Adrenal gland (tissue), 5 donors: Measurements from ENCODE around the gene MAD1L1.

Source experiments
- POLR2A ChIP-seq, 2 donors: fragments of 450-650 bp; IDR thresholded peaks; one replicate each; pipeline ENCODE4 v1.6.1; 2017; ENCODE audit warnings: antibody characterized with exemption in 2 of 2, mild to moderate bottlenecking in 2 of 2, moderate library complexity in 1 of 2
- TF ChIP-seq, protein P1 (sequence below), 6 experiments: fragments of 450-650 bp in 4 of 6; fragments of 200-600 bp in 2 of 6; sonication (generic) in 1 of 6; IDR thresholded peaks; 1 replicate in 5 of 6; 2 replicates in 1 of 6; pipeline versions ENCODE4 v1.5.1 to v1.8.0; 2016 to 2021; ENCODE audit warnings: antibody characterized with exemption in 6 of 6, mild to moderate bottlenecking in 2 of 6, moderate library complexity in 1 of 6
- donor health status: DM: no; HTN: no; CAD: no.

DNA sequence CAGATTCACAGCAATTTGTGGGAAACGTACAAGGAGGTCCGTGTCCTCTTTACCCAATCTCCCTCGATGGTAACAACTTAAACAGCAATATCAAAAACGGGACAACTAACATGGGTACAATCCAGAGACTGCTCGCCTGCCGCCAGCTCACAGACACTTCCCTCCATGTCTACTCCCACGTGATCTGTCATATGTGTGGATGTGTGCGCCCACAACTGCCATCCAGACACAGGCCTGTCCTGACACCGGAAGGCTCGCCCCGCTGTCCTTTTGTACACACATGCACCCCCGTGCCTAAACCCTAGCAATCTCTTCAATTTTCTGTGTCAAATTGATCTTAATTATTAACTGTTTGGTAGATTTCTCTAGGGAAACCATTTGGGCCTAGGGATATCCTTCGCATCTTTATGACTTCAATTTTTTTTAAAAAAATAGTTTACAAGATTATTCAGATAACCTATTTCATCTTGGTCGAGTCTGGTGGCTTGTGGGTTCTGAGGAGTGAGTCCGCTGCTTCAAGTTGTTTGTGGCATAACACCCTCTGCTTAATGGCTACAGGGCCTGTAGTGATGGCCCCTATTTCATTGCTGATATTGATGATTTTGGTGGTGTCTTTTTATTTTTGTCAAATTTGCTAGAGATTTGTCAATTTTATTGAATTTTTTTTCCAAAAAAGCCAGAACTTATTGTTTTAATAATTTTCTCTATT, 260.6 kb downstream of the MAD1L1 start:
- TF ChIP-seq POLR2A (IDR thresholded peaks at IDR 0.05): no peak
- TF ChIP-seq, protein P1, sequence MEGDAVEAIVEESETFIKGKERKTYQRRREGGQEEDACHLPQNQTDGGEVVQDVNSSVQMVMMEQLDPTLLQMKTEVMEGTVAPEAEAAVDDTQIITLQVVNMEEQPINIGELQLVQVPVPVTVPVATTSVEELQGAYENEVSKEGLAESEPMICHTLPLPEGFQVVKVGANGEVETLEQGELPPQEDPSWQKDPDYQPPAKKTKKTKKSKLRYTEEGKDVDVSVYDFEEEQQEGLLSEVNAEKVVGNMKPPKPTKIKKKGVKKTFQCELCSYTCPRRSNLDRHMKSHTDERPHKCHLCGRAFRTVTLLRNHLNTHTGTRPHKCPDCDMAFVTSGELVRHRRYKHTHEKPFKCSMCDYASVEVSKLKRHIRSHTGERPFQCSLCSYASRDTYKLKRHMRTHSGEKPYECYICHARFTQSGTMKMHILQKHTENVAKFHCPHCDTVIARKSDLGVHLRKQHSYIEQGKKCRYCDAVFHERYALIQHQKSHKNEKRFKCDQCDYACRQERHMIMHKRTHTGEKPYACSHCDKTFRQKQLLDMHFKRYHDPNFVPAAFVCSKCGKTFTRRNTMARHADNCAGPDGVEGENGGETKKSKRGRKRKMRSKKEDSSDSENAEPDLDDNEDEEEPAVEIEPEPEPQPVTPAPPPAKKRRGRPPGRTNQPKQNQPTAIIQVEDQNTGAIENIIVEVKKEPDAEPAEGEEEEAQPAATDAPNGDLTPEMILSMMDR (IDR thresholded peaks at IDR 0.05): no peak
